Suprapubic skin (tissue), 3 donors: ENCODE measurements around the gene ZEB2.

Experiments used
- EP300 ChIP-seq: sonication (generic); formaldehyde crosslinking; IDR thresholded peaks from one replicate; pipeline ENCODE4 v1.6.1; 2017; ENCODE audit warnings: antibody characterized with exemption
- POLR2A ChIP-seq, 2 donors: fragments of 450-650 bp; IDR thresholded peaks; one replicate each; pipeline ENCODE4 v1.6.1; 2017; ENCODE audit warnings: antibody characterized with exemption in 2 of 2, mild to moderate bottlenecking in 2 of 2, moderate library complexity in 2 of 2
- TF ChIP-seq, protein P1 (sequence below), 2 donors: fragments of 200-600 bp in 1 of 2; fragments of 450-650 bp in 1 of 2; sonication (generic) in 1 of 2; IDR thresholded peaks; one replicate each; pipeline ENCODE4 v1.5.1; 2016 to 2019; ENCODE audit warnings: antibody characterized with exemption in 2 of 2, mild to moderate bottlenecking in 1 of 2, moderate library complexity in 1 of 2

DNA sequence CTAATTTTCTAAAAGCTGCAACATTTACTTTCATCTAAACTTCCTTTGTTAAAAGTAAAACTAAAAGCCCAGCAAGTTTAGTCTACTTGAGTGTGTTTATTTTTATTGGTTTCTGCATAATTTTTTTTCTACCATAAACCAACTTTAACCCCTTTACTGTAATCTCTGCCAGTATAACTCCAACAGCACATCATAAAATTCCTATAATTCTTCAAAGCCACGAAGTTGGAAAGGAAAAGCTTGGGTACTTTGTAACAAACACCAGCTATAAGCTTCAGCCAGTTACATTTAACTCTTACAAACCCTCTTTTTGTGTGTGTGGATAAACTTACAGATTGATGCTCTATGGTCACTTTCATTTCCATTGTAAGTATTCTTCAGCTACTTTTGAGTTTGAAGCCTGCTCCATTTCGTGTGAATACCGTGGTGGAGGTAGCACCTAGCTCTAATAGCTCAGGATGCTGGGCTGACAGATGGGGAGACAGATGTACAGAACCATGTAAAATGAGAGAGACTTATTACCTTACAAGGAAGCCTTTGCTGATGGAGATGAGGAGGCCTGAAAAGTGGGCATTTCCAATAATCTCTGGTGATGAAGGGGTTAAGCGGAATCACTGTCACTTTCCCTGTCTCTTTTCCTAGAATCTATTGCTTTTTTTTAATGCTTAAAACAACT is 42.5 kb downstream of the ZEB2 start:
- no peak for TF ChIP-seq POLR2A (IDR thresholded peaks at IDR 0.05)
- TF ChIP-seq, protein P1, sequence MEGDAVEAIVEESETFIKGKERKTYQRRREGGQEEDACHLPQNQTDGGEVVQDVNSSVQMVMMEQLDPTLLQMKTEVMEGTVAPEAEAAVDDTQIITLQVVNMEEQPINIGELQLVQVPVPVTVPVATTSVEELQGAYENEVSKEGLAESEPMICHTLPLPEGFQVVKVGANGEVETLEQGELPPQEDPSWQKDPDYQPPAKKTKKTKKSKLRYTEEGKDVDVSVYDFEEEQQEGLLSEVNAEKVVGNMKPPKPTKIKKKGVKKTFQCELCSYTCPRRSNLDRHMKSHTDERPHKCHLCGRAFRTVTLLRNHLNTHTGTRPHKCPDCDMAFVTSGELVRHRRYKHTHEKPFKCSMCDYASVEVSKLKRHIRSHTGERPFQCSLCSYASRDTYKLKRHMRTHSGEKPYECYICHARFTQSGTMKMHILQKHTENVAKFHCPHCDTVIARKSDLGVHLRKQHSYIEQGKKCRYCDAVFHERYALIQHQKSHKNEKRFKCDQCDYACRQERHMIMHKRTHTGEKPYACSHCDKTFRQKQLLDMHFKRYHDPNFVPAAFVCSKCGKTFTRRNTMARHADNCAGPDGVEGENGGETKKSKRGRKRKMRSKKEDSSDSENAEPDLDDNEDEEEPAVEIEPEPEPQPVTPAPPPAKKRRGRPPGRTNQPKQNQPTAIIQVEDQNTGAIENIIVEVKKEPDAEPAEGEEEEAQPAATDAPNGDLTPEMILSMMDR (IDR thresholded peaks at IDR 0.05): no peak
- TF ChIP-seq EP300: no peak
